ENCODE results near the gene GGTLC2.
"Not testable (repeated sequence)": the region's sequence is repeated elsewhere in the genome, so short reads cannot be mapped to it uniquely, and the experiment has no call there.

DNA sequence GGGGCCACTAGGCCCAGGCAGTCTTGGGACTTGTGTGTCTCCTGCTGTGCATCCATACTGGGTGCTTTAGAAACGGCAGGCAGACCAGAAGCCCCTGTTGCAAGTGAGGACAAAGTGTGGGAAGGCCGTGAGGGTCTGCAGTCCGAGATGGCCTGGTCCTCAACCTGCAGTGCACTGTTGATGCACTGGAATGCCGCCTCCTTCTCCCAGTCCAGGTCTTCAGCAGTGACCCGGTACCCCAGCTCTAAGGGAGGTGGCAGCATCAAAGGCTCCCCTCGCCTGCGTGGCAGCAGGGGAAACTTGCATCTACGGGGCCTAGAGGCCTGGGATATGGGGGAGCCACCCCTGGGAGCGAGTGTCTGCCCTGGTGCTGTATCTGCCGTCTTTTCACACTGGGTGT lies 2.2 kb upstream of the GGTLC2 start:
- TF ChIP-seq, protein P1, sequence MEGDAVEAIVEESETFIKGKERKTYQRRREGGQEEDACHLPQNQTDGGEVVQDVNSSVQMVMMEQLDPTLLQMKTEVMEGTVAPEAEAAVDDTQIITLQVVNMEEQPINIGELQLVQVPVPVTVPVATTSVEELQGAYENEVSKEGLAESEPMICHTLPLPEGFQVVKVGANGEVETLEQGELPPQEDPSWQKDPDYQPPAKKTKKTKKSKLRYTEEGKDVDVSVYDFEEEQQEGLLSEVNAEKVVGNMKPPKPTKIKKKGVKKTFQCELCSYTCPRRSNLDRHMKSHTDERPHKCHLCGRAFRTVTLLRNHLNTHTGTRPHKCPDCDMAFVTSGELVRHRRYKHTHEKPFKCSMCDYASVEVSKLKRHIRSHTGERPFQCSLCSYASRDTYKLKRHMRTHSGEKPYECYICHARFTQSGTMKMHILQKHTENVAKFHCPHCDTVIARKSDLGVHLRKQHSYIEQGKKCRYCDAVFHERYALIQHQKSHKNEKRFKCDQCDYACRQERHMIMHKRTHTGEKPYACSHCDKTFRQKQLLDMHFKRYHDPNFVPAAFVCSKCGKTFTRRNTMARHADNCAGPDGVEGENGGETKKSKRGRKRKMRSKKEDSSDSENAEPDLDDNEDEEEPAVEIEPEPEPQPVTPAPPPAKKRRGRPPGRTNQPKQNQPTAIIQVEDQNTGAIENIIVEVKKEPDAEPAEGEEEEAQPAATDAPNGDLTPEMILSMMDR (IDR thresholded peaks at IDR 0.05; ENCODE audit: poor library complexity): not testable (repeated sequence)
- TF ChIP-seq EZH2 (IDR thresholded peaks at IDR 0.05; ENCODE audit: borderline replicate concordance): not testable (repeated sequence)
